ENCODE data around the gene XRN2.
A peak's percentile ranks its signal among the peaks of the same experiment; 100 is the strongest.

The XRN2 gene, protein sequence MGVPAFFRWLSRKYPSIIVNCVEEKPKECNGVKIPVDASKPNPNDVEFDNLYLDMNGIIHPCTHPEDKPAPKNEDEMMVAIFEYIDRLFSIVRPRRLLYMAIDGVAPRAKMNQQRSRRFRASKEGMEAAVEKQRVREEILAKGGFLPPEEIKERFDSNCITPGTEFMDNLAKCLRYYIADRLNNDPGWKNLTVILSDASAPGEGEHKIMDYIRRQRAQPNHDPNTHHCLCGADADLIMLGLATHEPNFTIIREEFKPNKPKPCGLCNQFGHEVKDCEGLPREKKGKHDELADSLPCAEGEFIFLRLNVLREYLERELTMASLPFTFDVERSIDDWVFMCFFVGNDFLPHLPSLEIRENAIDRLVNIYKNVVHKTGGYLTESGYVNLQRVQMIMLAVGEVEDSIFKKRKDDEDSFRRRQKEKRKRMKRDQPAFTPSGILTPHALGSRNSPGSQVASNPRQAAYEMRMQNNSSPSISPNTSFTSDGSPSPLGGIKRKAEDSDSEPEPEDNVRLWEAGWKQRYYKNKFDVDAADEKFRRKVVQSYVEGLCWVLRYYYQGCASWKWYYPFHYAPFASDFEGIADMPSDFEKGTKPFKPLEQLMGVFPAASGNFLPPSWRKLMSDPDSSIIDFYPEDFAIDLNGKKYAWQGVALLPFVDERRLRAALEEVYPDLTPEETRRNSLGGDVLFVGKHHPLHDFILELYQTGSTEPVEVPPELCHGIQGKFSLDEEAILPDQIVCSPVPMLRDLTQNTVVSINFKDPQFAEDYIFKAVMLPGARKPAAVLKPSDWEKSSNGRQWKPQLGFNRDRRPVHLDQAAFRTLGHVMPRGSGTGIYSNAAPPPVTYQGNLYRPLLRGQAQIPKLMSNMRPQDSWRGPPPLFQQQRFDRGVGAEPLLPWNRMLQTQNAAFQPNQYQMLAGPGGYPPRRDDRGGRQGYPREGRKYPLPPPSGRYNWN

DNA sequence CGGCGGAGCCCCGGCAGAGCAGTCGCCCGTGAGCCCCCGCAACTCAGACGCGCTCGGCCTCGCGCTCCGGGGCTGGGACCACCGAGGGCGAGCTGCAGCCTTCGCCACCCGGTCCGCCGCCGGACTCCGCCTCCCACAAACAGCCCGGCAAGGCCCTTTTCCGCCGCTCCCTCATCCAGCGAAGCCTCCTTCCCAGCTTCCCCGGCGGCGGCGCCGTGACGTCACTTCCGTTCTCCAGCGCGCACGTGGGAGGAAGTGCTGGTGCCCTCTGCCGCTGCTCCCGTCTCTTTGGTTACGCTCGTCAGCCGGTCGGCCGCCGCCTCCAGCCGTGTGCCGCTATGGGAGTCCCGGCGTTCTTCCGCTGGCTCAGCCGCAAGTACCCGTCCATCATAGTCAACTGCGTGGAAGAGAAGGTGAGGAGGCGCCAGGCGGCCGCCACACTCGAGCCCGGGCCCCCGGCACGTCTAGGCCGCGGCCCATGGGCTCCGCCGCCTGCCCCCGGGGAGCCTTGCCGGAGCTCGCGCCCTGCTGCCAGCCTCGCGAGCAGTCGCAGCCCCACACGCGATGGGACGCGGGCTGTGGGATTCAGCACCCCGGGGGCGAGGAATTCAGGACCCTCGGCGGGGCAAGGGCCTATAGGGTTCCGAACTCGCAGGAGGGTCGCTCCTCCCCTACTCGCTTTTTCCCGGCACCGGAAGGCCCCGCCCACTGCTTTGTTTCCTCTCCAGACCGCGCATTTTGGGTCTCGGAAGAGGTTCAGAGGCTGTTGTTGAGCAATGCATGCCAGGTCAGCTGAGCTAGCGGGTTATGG, at the start of gene XRN2:
Gene XRN2, plus strand, starts transcription at position 271 of the 811 bp plus-strand sequence. Its CDS starts 68 bp downstream, at position 339.
- peak; percentile 42 to 63 for DNase-seq

DNA sequence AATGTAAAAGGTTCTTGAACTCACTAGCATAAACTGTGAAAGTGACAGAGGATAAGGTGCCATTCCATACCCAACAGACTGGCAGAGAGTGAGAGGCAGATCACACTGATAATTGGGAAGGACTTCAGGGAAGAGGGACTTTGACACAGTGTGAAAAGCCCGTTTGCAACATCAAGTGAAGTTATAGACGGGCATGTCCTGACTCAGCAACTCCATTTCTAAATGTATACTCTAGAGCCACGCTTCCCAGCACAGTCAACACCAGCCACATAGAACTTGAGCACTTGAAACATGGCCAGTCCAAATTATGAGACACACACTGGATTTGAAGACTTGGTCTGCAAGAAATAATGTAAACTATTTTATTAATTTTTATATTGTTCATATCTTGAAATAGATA, 45.9 kb upstream of the XRN2 start:
- no peak for DNase-seq

DNA sequence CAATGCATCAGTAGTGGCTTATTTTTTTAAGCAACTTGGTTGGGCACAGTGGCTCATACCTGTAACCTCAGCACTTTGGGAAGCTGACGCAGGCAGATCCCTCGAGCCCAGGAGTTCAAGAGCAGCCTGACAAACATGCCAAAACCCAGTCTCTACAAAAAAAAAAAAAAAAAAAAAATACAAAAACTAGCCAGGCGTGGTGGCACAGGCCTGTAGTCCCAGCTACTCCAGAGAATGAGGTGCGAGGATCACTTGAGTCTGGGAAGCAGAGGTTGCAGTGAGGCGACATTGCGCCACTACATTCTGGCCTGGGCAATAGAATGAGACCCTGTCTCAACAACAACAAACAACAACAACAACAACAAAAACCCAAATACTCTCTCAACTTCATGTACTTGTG, 44.7 kb upstream of the XRN2 start:
- DNase-seq = no peak

DNA sequence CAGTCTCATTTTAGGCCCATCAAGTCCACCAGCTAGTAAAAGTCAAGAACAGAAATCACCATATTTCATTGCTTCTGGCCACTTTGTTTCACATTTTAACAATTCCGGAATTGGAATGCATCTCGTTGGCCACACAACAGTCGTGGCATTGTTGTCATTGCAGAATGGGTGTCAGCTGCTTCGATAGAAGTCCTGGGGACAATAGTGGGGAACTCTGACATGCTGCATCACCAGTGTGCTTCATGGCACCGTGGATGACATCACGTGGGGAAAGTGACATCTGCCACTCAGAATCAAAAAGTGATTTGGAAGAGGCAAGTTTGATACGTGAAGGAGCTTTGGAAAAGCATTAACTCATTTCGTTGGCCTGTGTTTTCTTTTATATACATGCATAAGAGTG, 43.8 kb upstream of the XRN2 start:
- no peak for DNase-seq

DNA sequence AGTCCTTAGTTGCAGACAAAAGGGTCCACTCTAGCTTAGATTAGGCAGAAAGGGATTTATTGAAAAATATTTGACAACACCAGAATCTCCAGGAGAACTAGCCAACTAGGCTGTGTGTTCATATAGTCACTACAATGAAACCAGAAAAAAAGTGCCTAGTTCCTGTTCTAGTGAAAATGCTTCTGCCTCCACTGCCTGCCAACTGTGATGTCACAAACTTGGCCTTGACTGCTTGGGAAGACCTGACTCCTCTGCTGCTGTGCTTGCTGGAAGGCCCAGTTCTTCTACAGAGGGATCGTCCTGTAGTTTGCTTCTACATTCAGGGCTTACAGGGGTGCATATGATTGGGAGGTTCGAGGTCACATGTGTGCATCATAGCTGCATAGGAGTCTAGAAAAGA, 40.3 kb upstream of the XRN2 start:
- DNase-seq = no peak

DNA sequence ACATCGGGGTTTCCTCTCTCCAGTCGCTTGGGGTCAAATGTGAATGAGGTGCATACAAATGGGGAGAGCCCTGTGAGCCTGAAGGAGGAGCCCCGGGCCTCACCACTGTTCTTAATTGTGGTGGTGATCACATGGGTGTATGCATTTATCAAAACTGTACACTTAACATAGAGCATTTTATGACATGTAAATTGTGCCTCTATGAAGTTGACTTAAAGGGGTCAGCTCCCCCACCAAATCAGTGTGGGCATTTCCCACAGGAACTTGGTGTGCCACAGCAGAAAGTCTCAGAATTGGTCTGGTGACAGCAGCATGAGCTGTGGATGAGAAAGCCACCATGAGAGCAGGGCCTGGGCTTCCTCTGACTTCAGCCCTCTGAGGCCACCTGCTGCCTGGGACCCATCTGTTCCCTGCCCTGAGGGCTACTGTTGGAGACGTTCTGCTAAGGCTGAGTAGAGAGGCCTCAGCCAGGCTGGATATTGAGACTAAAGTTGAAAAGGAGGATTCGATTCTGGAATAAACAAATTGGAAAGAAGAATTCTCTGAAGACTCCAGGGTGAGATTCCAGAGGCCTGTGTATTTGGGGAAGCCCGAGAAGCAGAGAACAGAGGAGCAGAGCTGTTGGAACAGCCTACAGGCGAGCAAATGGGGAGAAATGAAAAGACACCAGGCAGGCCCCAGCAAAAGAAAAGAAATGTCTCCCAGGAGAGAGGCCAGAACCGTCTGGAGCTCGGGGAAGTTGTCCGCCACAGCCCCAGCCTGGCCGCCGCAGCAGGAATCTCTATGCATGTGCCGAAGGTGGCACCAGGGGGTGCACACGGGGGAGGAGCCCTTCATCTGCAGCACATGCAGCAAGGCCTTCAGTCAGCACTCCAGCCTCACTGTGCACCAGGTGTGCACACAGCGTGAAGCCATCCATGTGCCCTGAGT, 37.6 kb upstream of the XRN2 start:
- DNase-seq = no peak

DNA sequence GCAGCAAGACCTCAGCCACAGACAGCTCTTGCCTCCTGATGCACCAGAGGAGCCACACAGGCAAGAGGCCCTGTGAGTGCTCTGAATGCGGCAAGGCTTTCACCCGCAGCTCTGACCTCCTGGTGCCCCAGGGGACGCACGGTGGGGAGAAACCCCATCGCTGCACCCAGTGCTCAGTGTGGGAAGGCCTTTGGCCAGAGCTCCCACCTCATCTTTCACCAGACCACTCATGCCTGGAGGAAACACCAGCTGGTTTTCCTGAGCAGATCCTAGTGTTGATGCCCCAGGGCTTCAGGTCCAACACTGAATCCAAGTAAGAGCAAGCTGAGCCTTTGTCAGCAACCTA, 37.0 kb upstream of the XRN2 start:
- no peak for DNase-seq

DNA sequence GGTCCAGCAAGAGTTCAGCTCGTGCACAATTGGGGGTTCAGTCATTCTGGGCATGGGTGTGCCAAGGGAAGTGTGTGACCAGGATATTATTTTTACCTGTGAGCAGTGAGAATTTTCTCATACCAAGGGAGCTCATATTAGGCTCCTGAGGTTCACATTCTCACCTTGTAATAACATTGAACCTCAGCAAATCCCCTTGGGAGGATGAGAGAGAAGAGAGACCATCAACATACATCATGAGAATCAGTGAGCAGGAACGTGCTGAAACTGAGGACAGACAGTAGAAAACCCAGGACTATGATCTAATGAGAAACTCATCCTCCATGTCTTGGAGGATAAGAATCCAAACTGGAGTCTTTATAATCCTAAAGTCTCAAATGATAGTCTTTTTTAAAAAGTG, 33.4 kb upstream of the XRN2 start:
- DNase-seq = no peak

DNA sequence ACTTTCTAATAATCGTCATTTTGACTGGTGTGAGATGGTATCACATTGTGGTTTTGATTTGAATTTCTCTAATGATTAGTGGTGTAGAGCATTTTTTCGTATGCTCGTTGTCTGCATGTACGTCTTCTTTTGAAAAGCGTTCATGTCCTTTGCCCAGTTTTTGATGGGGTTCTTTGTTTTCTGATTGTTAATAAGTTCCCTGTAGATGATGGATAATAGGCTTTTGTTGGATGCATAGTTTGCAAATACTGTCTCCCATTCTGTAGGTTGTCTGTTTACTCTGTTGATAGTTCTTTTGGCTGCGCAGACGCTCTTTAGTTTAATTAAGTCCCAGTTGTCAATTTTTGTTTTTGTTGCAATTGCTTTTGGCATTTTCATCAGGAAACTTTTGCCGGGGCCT, 32.3 kb upstream of the XRN2 start:
- no peak for DNase-seq

DNA sequence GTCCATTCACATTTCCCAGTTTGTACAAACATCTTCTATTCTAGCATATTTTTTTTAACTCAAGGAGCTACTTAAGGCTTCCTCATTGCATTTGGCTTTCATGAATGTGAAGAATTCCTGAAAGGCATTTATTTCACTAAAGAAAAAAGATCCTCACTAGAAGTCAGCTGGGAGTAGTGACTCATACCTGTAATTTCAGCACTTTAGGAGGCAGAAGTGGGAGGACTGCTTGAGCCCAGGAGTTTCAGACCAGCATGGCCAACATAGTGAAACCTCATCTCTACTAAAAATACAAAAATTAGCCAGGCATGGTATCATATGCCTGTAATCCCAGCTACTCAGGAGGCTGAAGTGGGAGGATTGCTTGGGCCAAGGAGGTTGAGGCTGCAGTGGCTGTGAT, 30.9 kb upstream of the XRN2 start:
- DNase-seq = no peak

DNA sequence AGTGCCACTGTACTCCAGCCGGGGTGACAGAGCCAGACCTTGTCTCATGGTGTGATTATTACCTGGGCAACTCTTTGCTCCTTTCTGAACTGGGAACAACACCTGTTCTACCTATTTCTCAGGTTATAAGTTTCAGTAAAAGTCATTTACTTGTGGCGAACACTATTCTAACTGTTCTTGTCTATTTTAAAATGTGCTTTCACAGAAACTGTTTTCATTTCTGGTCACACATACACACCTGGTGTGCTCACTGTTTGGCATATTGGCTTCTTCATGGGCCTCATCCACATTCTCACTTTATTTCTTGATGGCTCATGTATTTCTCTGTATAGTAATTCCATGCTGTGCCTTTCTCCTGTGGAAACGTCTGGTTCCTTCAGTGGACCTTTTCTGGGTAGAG, 30.5 kb upstream of the XRN2 start:
- no peak for DNase-seq

DNA sequence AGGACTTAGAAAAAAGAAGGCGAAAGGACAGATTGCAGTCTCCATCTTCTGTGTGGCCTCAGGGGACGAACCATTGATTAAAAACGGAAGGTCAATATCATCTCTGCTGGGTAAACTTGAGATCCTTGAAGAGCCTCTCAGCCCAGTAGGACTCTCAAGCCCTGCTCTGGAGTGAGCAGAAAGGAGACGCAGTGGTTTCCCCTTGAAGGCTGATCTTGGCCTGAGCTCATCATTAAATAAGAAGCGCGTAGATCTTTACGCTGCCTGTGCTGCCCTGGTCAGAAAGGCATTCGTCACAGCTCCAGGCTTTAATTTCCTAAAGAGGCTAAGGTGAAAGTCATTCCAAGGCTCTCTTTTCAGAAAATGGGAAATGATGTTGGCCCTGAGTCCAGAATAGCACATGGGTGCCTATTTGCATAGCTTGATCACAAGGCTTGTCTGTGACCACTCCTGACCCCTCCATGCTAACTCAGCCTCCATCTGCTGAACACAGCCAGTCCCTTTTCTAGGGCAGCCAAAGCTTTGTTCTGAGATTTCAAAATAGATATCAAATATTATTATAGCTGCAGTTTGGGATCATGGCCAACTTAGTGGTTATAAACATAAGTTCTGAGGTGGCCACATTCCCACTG, 29.3 kb upstream of the XRN2 start:
- no peak for DNase-seq

DNA sequence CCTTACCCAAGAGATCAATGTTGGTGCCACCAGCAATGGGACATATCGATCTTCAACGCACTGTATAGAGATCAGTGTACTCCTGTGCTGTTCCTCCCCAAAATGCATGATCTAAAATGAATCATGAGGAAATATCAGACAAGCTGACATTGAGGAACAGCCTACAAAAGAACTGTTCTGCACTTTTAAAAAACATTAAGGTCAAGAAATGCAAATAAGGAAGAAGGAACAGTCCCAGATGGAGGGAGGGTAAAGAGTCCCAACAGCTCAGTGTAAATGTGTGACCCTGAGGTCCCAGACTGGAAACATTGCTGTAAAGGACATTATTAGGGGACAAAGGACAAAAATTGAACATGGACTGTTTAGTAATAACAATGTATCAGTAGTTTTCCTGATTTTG, 24.3 kb upstream of the XRN2 start:
- DNase-seq = no peak

DNA sequence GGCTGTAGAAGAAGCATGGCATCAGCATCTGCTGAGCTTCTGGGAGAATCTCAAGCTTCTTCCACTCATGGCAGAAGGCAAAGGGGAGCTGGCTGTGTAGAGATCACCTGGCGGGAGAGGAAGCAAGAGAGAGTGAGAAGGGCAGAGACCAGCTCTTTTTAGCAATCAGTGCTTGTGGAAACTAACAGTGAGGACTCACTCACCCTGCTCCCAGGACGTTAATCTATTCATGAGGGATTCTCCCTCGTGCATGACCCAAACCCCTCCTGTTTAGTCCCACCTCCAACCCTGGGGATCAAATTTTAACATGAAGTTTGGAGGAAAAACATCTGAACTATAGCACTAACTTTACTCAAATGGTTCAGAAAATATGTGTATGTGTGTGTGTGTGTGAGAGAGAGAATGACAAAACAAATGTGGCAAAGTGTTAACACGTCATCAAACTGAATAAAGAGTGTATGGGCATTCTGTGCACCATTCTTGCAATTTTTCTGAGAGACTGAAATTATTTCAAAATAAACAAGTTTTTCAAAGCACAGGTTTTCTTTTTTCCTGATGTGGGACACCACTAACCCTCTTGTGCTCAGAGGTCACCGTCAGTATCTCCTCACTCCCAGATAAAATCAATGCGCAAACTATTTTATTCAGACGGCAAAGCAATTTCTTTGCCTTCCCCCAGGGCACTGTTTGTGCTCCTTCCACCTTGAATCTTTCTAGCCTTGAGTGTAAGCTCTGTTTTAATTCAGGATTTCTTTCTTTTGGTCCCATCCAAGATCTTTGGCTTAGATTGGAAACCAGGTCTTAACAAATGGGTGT, 23.2 kb upstream of the XRN2 start:
- DNase-seq = no peak

DNA sequence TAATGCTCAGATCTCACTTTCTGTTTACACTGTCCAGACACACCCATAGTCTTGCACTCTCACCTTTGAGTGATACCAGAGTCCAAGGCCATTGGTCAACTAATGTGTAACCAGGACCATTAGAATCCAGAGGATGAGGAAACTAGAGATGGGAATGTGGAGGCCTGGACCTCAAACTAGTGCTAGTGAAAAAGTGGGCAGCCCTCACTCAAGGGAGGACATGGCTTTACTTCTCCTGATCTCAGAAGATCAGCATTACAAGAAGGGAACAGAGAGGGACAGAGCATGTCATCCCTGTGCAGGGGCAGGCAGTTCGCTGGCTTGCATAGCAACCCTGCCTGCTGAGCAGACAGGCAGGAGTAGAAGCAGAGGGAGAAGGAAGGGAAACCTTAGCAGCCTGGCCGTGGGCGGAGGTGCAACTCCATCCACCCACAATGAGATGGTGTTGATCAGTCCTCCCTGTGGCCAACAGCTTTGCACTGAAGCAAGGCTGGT, 22.6 kb upstream of the XRN2 start:
- DNase-seq = no peak

DNA sequence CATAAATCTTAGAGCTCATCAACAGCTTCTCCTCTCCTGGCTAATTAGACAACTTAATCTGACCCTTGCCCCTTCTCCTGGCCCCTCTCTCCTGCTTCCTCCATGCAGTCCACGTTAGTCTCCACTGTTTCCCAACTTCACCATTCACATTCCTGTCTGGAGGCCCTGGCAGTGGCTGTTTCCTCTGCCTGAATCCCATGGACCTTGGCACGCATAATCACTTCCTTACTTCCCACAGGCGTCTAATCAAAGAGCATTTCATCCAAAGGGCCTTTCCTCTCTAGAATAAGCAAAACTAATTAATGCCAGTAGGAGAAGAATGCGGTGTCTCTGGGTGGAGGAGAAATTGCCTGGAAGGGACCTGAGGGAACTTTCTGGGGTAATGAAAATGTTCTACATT, 16.4 kb upstream of the XRN2 start:
- no peak for DNase-seq

DNA sequence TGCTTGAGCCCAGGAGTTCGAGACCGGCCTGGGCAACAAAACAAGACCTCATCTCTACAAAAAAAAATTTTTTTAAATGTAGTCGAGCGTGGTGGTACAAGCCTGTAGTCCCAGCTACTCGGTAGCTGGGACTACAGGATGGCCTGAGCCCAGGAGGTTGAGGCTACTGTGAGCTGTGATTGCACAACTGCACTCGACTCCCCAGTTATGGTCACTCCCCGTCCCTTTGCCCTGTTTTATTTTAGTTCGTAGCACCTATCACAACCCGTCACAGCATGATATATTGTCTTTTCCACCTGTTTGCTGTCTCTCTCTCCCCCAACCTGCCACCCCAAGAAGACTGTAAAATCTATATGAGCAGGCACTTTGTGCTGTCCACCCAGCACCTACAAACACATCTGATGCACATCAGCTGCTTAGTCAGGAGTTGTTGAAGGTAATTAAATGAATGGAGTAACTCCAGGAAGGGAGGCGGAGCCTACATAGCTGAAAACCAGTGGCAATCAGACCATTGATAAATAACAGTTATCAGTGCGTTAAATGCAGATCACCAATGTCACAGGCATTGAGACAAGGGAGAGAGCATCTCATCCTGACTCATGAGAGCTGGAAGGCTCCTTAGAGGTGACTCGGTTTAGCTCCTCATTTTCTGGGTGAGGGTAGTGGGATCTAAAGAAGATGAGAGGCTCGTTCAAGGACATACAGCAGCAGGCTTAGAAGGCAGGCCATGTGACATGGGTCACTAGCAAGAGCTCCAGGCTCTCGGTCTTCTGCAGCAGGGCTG, 14.4 kb upstream of the XRN2 start:
- DNase-seq = no peak

DNA sequence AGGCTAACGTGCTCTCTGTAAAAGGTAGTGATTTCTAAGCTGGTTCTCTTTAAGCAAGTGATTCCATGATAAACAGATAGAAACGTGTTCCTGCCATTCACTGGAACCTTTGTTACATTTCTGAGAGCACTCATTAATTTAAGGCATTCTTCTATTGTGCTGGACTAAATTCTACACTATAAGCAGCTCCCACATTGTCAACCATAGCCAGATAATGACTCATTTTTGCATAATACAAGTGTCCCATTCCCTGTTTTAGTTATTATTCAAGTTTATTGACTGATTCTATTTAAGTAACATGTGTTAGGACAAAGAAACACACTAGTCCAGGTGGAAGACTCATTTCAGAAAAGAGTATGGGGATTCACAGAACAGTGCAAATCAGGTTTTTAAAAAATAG, 13.5 kb upstream of the XRN2 start:
- no peak for DNase-seq

DNA sequence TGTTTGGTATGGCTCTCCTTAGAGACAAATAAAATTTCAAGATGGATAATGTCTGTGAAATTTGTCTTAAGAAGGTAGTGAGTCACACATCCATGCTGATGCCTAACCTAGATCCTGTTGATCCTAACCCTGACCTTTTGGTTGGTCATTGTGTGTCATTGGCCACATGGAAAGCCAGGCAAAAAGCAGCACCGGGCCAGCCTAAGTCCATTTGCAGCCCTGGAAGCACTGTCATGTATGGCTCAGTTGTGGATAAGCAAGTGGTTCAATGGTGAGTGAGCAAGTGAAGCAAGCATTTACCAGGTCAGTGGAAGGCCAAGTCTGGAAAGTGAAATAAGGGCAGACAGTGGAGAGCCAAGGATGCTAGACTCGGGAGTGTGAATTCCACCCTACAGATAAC, 12.1 kb upstream of the XRN2 start:
- no peak for DNase-seq

DNA sequence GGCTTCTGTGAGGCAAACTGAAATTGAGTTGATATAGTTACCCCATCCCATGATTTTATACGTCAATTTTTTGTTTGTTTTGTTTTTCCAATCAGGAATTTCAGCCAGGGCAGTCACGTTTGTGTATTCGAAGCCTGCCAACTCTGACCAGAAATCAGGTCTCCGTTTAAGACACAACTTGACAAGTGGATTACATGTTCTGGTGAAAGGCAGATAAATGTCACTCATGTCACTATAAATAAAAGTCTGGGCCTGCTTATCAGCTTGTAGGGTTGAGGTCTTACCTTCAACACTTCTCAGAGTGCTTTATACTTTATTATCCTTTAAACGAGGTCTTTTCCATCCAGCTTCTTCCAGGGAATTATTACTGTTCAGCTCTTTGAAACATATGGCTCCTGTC, 8.4 kb upstream of the XRN2 start:
- DNase-seq = no peak

Data from NCI-H187 (cell line).